CD4-positive, CD25-positive, alpha-beta regulatory T cell (primary cell): ENCODE data around the gene CDHR1. TPM values are rescaled to one million over a fixed set of nuclear protein-coding genes. Genes with fewer than 3 reads are reported as not detected.

Experiments
- ATAC-seq, 2 donors: fragments of 150-1000 bp; cut with Tn5 transposase; one replicate each; pipeline ENCODE4 v1.10.0; 2021; ENCODE audit warnings: low read depth in 2 of 2, moderate number of reproducible peaks in 2 of 2, moderate library complexity in 1 of 2
- DNase-seq, 3 donors: peaks; one replicate each; pipeline versions ENCODE4 v3.0.0 to v3.0.0-alpha.2; 2012 to 2022; ENCODE audit warnings: mixed read lengths in 1 of 3
- H3K27ac ChIP-seq: one replicate; pipeline ENCODE4 v1.7.0; 2013; ENCODE audit warnings: mild to moderate bottlenecking, low read length; ENCODE audit not compliant: insufficient read depth, poor library complexity, severe bottlenecking
- H3K27me3 ChIP-seq: one replicate; pipeline ENCODE4 v1.7.0; 2013; ENCODE audit warnings: low read length; ENCODE audit not compliant: control insufficient read depth, insufficient read depth
- H3K36me3 ChIP-seq: one replicate; pipeline ENCODE4 v1.7.0; 2013; ENCODE audit warnings: mild to moderate bottlenecking, low read length, moderate library complexity; ENCODE audit not compliant: control insufficient read depth, insufficient read depth
- H3K4me1 ChIP-seq: 2 replicates; pipeline ENCODE4 v1.7.0; 2013; ENCODE audit warnings: mild to moderate bottlenecking, low read length; ENCODE audit not compliant: insufficient read depth, control insufficient read depth, poor library complexity, severe bottlenecking
- H3K4me3 ChIP-seq: one replicate; pipeline ENCODE4 v1.7.0; 2013; ENCODE audit warnings: low read depth, mild to moderate bottlenecking, low read length, moderate library complexity
- H3K9me3 ChIP-seq, 2 experiments: 1 replicate in 1 of 2; 2 replicates in 1 of 2; pipeline ENCODE4 v1.7.0; 2013; ENCODE audit warnings: low read length in 2 of 2, mild to moderate bottlenecking in 1 of 2, moderate library complexity in 1 of 2; ENCODE audit not compliant: control insufficient read depth in 2 of 2
- H3K27ac Mint-ChIP-seq, 3 donors: one replicate each; pipeline ENCODE4 v1.8.0; 2020 to 2022; ENCODE audit warnings: mild to moderate bottlenecking in 3 of 3, mixed read lengths in 3 of 3, moderate library complexity in 2 of 3
- H3K27me3 Mint-ChIP-seq: one replicate; pipeline ENCODE4 v1.8.0; 2022; ENCODE audit warnings: mild to moderate bottlenecking, mixed read lengths
- H3K36me3 Mint-ChIP-seq: one replicate; pipeline ENCODE4 v1.8.0; 2020; ENCODE audit warnings: mixed read lengths
- H3K4me1 Mint-ChIP-seq, 4 donors: one replicate each; pipeline ENCODE4 v1.8.0; 2020 to 2022; ENCODE audit warnings: mixed read lengths in 4 of 4, mild to moderate bottlenecking in 1 of 4
- H3K4me3 Mint-ChIP-seq, 4 donors: one replicate each; pipeline ENCODE4 v1.8.0; 2020 to 2022; ENCODE audit warnings: mild to moderate bottlenecking in 4 of 4, mixed read lengths in 4 of 4, moderate library complexity in 3 of 4
- H3K9me3 Mint-ChIP-seq, 7 donors: one replicate each; pipeline ENCODE4 v1.8.0; 2020 to 2022; ENCODE audit warnings: mixed read lengths in 7 of 7, mild to moderate bottlenecking in 3 of 7, moderate library complexity in 2 of 7
- polyA plus RNA-seq, 4 donors: library from polyadenylated mRNA; unstranded; fragments of 300-500 nt; fragmentation: Illumina TruSeq; gene quantifications; one replicate each; pipeline ENCODE4 v1.2.3, GENCODE V29; 2021
- total RNA-seq: library from RNA; stranded (reverse); gene quantifications from one replicate; pipeline ENCODE4 v1.2.3, GENCODE V29; 2022

CDHR1 gene
- total and polyA plus RNA-seq, 5 donors from 2014 or later, result 0.25 to 0.28 TPM; not detected in 3

DNA sequence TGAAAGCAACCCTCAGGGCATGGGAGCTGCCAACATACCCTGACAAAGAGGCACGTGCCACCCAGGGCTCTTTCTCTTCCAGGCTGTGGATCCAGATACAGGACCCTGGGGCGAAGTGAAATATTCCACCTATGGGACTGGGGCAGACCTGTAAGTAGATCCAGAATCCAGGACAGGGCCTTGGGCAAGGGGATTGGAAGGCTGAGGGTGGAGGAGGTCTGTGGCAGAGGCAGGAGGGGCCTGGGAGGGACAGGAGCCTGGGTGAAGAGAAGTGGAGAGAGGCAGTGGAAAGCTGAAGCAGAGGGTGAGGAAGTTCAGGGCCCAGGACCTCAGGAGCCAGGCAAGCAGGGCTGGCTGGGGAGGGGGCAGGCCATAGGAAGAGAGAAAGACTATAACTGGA, 17.2 kb downstream of the CDHR1 start:
- no peaks in the 10 kb centered on the region for H3K4me1 ChIP-seq
- ATAC-seq (no peak), DNase-seq (no peak)
- Mint-ChIP-seq H3K4me3 (no peak overlapping the region), H3K27ac (no peak overlapping the region), H3K27me3 (no peaks in the 10 kb centered on the region), H3K4me1 (peaks cover 0 to 4% (median 0%) of the 10 kb centered on the region in 4 donors), H3K9me3 (no peaks in the 10 kb centered on the region), H3K36me3 (no peaks in the 10 kb centered on the region)
- H3K9me3 ChIP-seq, result no peaks in the 10 kb centered on the region
- H3K4me3 ChIP-seq, result no peak overlapping the region
- H3K27ac ChIP-seq, result no peak overlapping the region
- H3K27me3 ChIP-seq, result no peaks in the 10 kb centered on the region
- H3K36me3 ChIP-seq, result no peaks in the 10 kb centered on the region

DNA sequence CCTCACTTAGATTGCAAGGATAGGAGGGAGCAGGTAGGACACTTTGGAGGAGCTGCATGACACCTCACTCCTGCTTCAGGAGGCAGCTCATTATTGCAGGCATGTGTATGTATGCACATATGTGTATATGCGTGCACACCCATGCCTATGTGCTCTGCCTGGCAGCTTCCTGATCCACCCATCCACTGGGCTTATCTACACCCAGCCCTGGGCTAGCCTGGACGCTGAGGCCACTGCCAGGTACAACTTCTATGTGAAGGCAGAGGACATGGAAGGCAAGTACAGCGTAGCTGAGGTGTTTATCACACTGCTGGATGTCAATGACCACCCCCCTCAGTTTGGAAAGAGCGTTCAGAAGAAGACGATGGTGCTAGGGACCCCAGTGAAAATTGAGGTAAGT, 17.7 kb downstream of the CDHR1 start:
- no peaks in the 10 kb centered on the region for H3K36me3 ChIP-seq
- peak overlapping the region in 1 of 3 donors; percentile 63 for H3K27ac Mint-ChIP-seq
- ATAC-seq, result no peak
- no peaks in the 10 kb centered on the region for H3K27me3 ChIP-seq
- no peaks in the 10 kb centered on the region for H3K9me3 Mint-ChIP-seq
- no peaks in the 10 kb centered on the region for H3K36me3 Mint-ChIP-seq
- no peaks in the 10 kb centered on the region for H3K4me1 ChIP-seq
- H3K9me3 ChIP-seq, result no peaks in the 10 kb centered on the region
- no peak overlapping the region for H3K4me3 ChIP-seq
- DNase-seq, result no peak
- H3K4me3 Mint-ChIP-seq, result no peak overlapping the region
- H3K27me3 Mint-ChIP-seq, result no peaks in the 10 kb centered on the region
- H3K27ac ChIP-seq, result no peak overlapping the region
- peaks cover 0 to 4% (median 0%) of the 10 kb centered on the region in 4 donors for H3K4me1 Mint-ChIP-seq

DNA sequence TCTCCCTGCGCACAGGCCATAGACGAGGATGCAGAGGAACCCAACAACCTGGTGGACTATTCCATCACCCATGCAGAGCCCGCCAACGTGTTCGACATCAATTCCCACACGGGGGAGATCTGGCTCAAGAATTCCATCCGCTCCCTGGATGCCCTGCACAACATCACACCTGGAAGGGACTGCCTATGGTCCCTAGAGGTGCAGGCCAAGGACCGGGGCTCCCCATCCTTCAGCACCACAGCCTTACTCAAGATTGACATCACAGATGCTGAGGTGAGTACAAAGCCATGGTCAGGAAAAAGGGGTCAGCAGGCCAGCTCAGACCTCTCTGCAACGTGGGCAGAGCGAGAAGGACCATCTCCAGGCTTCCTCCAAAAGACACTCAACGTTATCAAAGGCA, 18.7 kb downstream of the CDHR1 start:
- no peaks in the 10 kb centered on the region for H3K9me3 ChIP-seq
- ATAC-seq (no peak), DNase-seq (no peak)
- Mint-ChIP-seq H3K27me3 (no peaks in the 10 kb centered on the region), H3K36me3 (no peaks in the 10 kb centered on the region), H3K4me3 (no peak overlapping the region), H3K4me1 (peaks cover 0 to 4% (median 0%) of the 10 kb centered on the region in 4 donors), H3K9me3 (no peaks in the 10 kb centered on the region), H3K27ac (no peak overlapping the region)
- no peak overlapping the region for H3K27ac ChIP-seq
- no peaks in the 10 kb centered on the region for H3K27me3 ChIP-seq
- H3K4me3 ChIP-seq, result no peak overlapping the region
- no peaks in the 10 kb centered on the region for H3K36me3 ChIP-seq
- H3K4me1 ChIP-seq, result no peaks in the 10 kb centered on the region

DNA sequence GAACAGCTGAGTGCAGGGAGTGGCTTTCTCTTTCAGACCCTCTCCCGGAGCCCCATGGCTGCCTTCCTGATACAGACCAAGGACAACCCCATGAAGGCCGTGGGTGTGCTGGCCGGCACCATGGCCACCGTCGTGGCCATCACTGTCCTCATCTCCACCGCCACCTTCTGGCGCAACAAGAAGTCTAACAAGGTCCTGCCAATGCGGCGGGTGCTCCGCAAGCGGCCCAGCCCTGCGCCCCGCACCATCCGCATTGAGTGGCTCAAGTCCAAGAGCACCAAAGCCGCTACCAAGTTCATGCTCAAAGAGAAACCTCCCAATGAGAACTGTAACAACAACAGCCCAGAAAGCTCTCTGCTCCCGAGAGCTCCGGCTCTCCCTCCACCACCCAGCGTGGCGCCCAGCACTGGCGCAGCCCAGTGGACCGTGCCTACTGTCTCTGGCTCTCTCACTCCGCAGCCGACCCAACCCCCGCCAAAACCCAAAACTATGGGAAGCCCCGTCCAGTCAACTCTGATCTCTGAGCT, 19.8 kb downstream of the CDHR1 start:
- ATAC-seq (no peak), DNase-seq (no peak)
- no peak overlapping the region for H3K4me3 ChIP-seq
- no peak overlapping the region for H3K27ac ChIP-seq
- no peaks in the 10 kb centered on the region for H3K36me3 ChIP-seq
- no peaks in the 10 kb centered on the region for H3K27me3 Mint-ChIP-seq
- no peaks in the 10 kb centered on the region for H3K9me3 ChIP-seq
- no peaks in the 10 kb centered on the region for H3K36me3 Mint-ChIP-seq
- H3K27ac Mint-ChIP-seq, result no peak overlapping the region
- H3K4me3 Mint-ChIP-seq, result peak overlapping the region in 1 of 4 donors; percentile 51
- H3K27me3 ChIP-seq, result no peaks in the 10 kb centered on the region
- H3K4me1 Mint-ChIP-seq, result peaks cover 0 to 4% (median 0%) of the 10 kb centered on the region in 4 donors
- no peaks in the 10 kb centered on the region for H3K4me1 ChIP-seq
- H3K9me3 Mint-ChIP-seq, result peaks cover 0 to under 1% (median 0%) of the 10 kb centered on the region in 7 donors

DNA sequence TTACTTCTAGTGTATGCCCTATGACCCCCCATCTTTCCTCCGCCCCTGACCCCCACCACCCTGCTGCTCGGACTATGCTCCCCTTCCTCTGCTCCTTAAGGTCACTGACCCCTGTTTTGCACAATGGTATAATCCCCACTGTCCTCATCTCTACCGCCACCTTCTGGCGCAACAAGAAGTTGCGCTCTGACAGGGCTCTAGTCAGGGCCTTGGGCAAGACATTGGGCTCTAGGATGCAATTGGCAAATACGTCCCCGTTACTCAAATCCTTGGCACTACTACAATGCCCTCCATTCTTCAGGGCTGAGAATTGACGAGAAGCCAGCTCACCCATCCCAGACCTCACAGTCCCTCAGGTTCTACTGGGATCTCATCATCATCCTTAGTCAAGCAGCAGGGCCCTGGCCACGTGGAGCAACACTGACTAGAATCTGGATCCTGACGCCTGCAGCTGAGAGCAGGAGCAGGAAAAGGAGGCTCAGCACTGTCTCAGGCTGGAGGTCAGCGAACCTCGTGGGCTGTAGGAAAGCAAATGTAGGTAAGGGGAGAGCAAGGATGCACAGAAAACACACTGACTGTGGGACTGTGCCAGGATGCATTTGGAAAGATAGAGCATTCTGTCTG, 20.4 kb downstream of the CDHR1 start:
- H3K4me1 Mint-ChIP-seq, result peaks cover 0 to 4% (median 0%) of the 10 kb centered on the region in 4 donors
- ATAC-seq, result peak in 1 of 2 donors; percentile 17
- peak overlapping the region in 1 of 4 donors; percentile 51 for H3K4me3 Mint-ChIP-seq

DNA sequence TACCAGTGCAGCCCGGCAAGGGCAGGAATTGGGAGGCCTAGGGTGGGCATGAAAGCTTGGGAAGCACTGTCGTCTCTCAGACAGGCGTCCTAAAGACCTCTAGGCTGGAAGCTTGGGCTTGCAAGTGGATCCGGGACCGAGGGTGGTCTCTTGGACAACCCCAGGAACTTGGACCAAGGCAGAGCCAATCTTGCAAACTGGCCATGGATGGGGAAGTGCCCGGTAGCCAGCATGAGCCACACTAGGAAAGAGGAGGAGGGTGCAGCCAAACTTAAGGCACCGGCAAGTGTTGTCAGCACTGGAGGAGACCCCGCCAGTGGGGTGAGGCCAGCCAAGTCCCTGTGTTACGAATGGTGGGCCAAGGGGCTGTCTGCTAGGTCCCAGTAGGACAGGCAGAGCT, 22.5 kb downstream of the CDHR1 start:
- H3K27me3 ChIP-seq, result no peaks in the 10 kb centered on the region
- ATAC-seq, result no peak
- Mint-ChIP-seq H3K27ac (no peak overlapping the region), H3K9me3 (peaks cover 0 to 5% (median 4%) of the 10 kb centered on the region in 7 donors), H3K4me3 (no peak overlapping the region), H3K36me3 (no peaks in the 10 kb centered on the region), H3K4me1 (peaks cover 0 to 4% (median 0%) of the 10 kb centered on the region in 4 donors), H3K27me3 (no peaks in the 10 kb centered on the region)
- H3K4me3 ChIP-seq, result no peak overlapping the region
- H3K36me3 ChIP-seq, result no peaks in the 10 kb centered on the region
- peaks cover 0 to 6% of the 10 kb centered on the region in 2 experiments for H3K9me3 ChIP-seq
- H3K4me1 ChIP-seq, result no peaks in the 10 kb centered on the region
- no peak for DNase-seq
- no peak overlapping the region for H3K27ac ChIP-seq

More for the DNA sequence above, 20.4 kb downstream of the CDHR1 start:
- Mint-ChIP-seq H3K27me3 (no peaks in the 10 kb centered on the region), H3K9me3 (peaks cover 0 to 5% (median 2%) of the 10 kb centered on the region in 7 donors), H3K36me3 (no peaks in the 10 kb centered on the region), H3K27ac (no peak overlapping the region)
- peaks cover 0 to 6% of the 10 kb centered on the region in 2 experiments for H3K9me3 ChIP-seq
- no peak overlapping the region for H3K4me3 ChIP-seq
- no peaks in the 10 kb centered on the region for H3K4me1 ChIP-seq
- DNase-seq, result peak in 1 of 3 donors; percentile 40
- H3K27me3 ChIP-seq, result no peaks in the 10 kb centered on the region
- no peak overlapping the region for H3K27ac ChIP-seq
- H3K36me3 ChIP-seq, result no peaks in the 10 kb centered on the region

DNA sequence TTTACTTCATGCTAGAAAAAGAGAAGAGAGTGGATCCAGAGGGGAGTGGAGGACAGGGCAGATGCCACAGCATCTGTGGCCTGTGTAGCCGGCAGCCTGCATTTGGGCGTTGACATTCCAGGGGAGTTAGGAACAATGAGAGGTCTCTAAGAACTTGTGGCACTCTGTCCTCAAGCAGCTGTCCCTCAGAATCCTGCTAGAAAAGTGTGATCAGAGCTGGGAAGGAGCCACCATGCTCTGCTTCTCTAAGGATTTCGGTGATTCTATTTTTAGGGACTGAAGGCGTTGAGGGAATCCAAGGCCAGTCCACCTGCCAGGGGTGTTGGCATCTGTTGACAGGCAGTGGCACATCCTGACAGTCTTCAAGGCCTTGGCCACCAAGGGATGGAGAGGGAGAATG, 23.4 kb downstream of the CDHR1 start:
- no peaks in the 10 kb centered on the region for H3K36me3 ChIP-seq
- H3K27me3 ChIP-seq, result no peaks in the 10 kb centered on the region
- H3K9me3 ChIP-seq, result peaks cover 0 to 6% of the 10 kb centered on the region in 2 experiments
- peaks cover 0 to 5% (median 4%) of the 10 kb centered on the region in 7 donors for H3K9me3 Mint-ChIP-seq
- no peaks in the 10 kb centered on the region for H3K4me1 ChIP-seq
- H3K36me3 Mint-ChIP-seq, result no peaks in the 10 kb centered on the region
- no peak overlapping the region for H3K27ac Mint-ChIP-seq
- ATAC-seq, result no peak
- no peak overlapping the region for H3K27ac ChIP-seq
- no peak for DNase-seq
- peaks cover 0 to 4% (median 0%) of the 10 kb centered on the region in 4 donors for H3K4me1 Mint-ChIP-seq
- H3K27me3 Mint-ChIP-seq, result no peaks in the 10 kb centered on the region
- H3K4me3 ChIP-seq, result no peak overlapping the region
- no peak overlapping the region for H3K4me3 Mint-ChIP-seq

DNA sequence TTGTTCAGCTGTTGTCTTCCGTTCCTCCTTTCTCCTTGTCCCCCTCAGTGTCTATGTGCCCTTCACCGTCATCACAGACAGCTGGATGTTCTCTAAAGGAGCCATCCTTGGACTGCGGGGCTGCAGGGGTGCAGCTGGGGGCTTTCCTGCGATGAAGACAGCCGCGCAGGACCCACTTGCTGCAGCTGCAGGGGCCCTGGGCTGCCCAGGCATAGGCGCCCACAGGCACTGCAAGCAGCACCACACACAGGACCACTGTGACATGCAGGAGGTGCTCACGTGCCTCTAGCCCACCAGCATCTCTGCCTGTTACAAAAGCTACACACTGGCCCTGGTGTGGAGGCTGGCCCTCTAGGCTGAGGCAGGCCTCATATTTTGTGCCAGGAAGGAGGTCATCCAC, 27.6 kb downstream of the CDHR1 start:
- Mint-ChIP-seq H3K4me3 (no peak overlapping the region), H3K27ac (no peak overlapping the region), H3K4me1 (no peaks in the 10 kb centered on the region), H3K27me3 (no peaks in the 10 kb centered on the region), H3K9me3 (peaks cover 0 to 5% (median 4%) of the 10 kb centered on the region in 7 donors), H3K36me3 (no peaks in the 10 kb centered on the region)
- H3K9me3 ChIP-seq, result peaks cover 0 to 6% of the 10 kb centered on the region in 2 experiments
- no peak overlapping the region for H3K4me3 ChIP-seq
- ATAC-seq (no peak), DNase-seq (no peak)
- no peaks in the 10 kb centered on the region for H3K27me3 ChIP-seq
- H3K36me3 ChIP-seq, result no peaks in the 10 kb centered on the region
- no peaks in the 10 kb centered on the region for H3K4me1 ChIP-seq
- H3K27ac ChIP-seq, result no peak overlapping the region
